Hematopoietic multipotent progenitor cell treated with erythropoietin and hydrocortisone succinate and interleukin-3 and kit ligand, for 4 days (in vitro differentiated cells): ENCODE results near the gene USP31.
A peak's percentile ranks its signal among the peaks of the same experiment; 100 is the strongest.
"Not testable (repeated sequence)": the region's sequence is repeated elsewhere in the genome, so short reads cannot be mapped to it uniquely, and the experiment has no call there.

Source experiments
- DNase-seq: peaks from one replicate; pipeline ENCODE4 v3.0.0-alpha.2; 2015

USP31 gene

DNA sequence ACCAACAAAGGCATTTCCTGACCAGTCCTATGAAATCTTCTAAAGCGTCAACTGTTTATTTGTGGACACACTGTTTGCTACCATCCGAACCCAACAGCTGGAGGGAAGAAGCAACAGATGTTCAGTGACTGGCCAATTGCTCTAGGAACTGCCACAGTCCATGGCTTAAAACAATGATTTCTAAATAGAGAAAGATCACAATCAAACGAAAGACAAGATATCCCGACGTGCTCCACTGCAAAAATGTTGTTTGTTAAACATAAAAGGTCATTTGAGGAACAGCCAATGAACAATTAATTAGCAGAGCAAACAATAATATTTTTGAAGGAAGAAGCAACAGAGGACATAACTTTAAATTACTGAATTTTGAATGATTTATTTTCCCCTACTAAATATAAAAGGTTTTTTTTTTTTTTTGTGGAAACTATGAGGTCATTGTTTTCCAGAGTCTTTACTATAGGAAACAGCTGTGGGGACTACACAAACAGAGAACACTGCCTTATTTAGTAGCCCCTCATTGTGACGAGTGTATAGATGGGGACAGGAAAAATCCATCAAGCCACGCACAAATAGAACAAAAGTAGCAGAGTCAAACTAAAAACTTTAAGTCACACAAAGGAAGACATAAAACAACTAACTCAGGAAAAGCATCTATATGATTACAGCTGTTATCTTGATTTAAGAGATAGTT lies 17.2 kb downstream of the USP31 start:
- no peak for DNase-seq

DNA sequence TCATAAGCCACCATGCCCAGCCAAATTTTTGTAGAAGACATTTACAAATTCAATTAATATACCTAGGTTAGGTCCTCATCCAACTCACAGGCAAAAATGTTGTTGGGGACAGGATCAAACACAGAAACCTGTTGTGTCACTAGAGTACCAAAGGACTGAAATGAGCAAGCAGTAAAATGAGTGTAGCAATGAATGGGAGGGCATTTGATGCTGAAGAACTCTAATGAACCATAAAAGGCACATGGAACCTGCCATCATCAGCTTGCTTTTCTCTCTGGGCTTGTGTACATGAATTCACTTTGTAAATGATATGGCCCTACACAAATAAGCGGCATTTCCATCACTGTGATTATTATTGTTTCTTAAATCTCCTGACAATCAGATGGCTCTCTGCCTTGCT lies 17.8 kb downstream of the USP31 start:
- no peak for DNase-seq

DNA sequence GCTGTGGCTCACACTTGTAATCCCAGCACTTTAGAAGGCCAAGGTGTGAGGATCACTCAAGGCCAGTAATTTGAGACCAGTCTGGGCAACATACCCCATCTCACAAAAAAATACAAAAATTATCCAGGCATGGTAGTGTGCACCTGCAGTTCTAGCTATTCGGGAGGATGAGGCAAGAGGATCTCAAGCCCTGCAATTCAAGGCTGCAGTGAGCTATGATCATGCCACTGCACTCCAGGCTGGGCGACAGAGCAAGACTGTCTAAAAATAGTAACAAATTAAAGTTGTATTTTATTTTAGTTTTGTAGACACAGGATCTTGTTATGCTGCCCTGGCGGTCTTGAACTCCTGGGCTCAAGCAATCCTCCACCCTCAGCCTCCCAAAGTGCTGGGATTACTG lies 18.2 kb downstream of the USP31 start:
- DNase-seq: no peak

DNA sequence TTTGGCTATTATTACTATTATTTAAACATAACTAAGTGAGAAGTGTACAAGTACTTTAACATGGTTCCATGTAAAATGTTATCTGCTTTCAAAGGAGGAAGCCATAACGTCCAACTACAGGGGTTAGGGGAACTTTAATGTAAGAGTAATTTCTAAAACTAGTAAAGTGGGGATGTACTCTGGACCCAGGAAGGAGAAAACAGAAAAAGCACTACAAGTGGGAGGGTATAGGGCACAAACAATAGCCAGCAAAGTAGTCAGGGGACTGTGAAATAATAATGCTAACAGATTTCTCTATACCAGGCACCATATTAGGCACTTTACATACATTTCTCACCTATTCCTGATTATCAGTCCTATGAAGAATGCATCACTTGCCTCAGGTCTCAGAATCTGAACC lies 19.6 kb downstream of the USP31 start:
- DNase-seq: no peak

DNA sequence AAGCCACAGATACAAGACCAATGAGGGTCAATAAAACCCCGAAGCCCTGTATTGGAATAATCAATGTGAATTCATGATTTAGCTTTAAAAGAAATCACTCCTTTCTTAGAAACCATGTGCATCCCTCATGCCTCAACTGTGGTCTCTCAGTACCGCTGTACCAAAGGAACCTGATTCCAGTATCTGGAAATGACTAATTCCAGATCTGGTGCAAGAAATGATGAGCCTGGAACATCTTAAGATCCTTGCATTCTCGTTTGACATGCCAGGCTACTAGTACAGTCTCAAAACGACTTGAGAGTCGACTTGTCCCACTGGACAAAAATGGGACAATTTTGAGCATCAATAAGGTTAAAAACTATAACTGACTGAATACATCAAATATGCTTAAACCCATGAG lies 21.2 kb downstream of the USP31 start:
- DNase-seq: no peak

DNA sequence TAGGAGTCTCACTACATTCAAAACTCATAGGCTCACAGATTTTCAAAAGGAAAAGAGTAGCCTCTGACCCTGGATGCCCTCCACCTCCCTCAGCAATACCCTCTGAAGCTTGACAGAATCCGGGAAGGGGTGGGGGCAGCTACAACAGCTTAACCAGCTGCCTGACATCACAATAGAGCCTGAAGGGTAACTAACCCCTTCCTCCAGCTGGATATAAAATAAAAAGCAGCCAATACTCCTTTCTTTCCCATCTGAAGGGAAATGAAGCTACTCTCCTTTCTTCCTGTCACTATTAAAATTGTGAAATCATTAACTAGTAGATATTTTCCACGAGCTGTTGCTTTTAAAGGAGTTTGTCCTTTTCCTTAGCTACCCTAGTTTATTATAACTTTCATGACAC lies 24.0 kb downstream of the USP31 start:
- DNase-seq: no peak

DNA sequence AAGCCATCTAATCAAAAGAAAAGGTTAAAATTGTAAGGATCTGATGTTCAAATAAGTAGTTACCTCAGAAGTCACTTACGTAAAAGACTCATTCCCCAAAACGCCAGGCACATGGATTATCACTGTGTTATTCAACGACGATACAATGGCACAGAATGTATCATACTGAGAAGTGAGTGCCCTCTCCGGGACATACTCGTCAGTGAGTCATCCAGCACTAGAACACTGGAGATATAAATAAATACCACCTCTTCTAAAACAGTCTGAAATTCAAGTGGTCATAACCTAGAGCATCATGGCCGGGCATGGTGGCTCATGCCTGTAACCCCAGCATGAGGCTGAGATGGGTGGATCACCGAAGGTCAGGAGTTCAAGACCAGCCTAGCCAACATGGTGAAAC lies 24.9 kb downstream of the USP31 start:
- DNase-seq: no peak

DNA sequence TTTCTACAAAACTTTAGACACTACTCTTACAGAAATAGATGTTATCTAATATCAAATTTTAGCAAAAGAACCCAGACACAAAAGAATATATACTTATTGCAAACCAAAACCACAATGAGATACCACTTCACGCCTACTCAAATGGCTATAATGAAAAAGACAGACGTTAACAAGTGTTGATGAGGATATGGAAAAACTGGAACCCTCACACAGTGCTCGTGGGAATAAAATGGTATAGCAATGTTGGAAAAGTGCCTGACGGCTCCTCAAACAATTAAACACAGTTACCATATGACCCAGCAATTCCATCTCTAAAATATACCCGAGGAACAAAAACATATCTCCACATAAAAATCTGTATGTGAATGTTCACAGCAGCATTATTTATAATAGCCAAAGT lies 27.1 kb downstream of the USP31 start:
- DNase-seq: no peak

DNA sequence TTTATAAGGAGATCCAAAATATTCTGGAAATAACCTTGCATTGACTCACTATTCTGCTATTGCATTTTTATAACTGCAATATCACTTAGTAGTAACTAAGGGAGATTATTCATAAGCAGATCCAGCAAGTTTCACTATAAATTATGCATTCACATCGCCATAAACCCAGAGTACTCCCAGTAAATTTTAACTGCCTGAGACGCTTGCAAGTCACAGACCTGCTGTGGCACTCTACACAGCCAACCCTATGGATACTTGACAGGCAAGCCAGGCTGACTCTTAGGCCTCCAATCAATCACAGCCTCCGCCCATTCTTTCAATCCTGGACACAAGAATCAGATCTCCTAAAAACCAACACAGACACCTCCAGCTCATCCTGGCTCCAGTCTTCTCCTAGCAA lies 28.2 kb downstream of the USP31 start:
- DNase-seq: no peak

DNA sequence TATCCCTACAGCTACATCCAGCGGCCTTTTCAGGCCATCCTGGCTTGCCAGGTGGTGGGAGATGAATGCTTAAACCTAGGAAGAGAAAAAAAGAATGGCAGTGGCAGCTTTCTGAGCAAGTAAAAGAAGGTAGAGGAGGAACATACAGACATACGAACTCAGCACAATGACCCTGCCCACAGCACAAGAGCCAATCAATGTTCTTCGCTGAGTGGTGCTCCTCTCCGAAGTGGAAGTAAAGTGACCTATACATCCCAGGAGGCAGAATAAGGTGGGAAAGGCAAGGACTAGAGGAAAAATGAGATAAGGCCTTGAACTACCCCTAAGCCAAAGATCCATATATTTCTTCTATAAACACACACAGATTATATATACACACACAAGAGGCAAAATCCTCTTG lies 28.7 kb downstream of the USP31 start:
- DNase-seq: no peak

DNA sequence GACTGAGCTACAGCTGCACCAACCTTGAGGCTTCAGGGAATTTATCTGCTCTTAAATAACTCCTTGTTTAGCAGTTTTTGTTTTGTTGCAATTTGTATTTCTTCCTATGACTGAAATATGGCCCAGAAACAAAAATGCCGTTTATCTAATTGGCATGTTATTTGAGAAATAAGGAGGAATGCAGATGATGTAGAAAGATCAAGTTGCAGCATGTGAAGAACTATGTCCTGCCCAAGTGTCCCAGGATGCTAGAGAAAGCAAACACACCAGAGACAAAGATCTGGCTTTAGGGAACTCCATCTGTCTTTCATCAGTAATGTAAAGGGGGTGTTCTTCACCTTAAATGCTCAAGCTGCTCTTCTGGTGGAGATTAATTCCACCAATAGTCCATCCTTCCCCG lies 29.7 kb downstream of the USP31 start:
- DNase-seq: no peak

DNA sequence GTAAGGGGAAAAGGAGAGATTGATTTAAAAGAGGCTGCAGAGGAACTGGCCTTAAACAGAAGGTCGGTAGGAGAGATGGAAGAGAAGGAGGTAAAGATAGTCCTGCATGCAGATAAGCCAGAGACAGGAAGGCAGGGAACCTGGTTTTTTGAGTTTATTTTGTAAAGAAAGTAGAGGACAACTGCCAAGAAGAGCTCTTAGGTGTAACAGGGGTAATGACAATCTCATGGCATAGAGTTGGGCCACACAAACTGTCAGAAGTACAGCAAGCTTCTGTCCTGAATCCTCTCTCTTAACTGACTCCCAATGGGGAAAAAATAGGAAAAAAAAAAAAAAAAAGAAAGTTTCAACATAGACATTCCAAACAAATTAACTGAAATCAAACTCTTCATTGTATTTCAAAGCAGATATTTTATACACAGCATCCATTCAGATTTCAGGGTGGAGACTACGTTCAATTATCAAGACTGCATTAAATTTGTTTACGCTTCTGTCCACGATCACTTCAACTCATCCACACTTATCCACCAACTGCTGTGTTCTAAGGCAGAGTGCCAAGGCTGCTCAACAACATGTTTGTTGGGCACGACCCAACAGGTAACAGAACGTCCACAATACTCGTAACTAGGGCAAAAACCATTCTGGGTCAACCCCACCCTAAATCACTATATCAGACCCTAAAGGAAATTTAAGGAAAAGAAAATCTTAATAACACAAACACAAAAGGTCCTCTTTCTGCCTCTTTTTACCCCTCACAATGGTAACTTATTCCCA lies 34.9 kb downstream of the USP31 start:
- no peak for DNase-seq

DNA sequence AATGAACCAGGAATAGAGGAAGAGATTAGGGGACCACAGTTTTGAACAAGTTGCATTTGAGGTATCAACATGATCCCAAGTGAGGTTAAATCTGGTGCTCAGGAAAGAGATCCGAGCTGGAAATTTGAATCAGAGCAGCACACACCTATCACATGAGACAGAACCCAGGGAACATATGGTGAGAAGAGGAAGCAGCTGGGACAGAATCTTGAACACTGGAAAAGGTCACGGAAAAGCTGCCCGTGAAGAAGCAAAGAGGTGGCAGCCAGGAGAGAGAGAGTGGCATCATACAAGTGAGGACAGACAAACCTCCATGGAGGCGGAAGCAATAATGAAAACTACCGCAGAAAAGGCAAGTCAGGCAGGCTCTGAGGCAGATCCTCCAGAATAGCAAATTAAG lies 36.1 kb downstream of the USP31 start:
- no peak for DNase-seq

DNA sequence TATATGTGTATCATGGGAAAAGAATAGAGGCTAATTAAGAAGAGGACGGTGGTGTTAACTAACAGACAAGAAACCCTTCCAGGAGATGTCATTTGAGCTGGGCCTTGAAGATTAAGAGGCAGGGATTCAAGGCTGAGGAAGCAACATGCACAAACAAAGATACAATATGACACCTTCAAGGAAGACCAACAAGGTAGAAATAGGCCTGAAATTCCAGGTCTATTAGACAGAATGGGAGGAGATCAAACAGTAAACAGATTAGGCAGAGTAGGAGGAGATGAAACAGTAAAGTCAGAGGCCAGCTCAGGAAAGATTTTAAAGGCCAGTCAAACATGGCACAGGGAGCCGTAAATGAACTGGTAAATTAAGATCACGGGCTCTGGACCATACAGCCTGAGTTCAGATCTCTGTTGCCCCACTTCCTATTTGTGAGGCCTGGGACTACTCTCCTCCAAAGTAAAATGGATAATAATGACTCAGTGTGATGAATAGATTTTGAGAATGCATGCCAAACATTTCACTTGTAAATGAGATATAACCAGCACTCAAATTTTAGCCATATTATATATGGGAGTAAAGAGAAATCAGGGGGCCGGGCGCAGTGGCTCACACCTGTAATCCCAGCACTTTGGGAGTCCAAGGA lies 38.9 kb downstream of the USP31 start:
- no peak for DNase-seq

DNA sequence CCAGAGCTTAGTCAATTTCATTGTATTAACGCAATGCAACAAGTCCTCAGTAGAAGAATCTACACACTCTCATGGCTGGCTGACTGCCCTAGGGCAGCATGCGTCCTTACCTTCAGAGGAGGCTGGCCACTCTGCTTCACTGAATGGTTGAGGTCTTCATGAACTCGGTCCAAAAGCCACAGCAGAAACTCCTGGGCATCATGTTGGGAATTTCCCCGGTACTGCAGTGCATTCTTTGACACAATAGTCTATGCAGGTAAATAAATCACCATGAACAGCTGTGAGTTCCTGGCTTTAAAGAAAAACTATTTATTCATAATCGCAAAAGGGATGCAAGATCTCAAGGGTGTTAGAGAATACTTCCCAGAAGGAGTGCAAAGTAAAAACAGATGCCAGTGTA lies 41.3 kb downstream of the USP31 start:
- DNase-seq: no peak

DNA sequence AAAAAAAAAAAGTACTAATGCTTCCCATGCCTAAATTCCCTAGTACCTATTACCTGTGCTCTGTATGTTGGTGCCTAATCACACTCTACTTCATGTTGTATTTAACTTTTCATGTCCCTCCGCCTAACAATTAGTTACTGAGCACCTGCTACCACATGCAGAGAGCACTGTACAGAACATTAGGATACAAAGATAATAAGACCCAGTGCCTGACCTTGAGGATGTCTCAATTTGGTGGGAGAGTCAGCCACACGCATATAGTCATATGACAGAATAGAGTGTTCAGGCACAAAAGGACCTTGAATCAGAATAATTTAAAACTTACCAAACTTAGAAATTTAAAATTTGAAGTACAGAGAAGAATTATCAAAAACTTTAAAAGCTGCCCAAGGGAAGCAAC lies 42.1 kb downstream of the USP31 start:
- no peak for DNase-seq

DNA sequence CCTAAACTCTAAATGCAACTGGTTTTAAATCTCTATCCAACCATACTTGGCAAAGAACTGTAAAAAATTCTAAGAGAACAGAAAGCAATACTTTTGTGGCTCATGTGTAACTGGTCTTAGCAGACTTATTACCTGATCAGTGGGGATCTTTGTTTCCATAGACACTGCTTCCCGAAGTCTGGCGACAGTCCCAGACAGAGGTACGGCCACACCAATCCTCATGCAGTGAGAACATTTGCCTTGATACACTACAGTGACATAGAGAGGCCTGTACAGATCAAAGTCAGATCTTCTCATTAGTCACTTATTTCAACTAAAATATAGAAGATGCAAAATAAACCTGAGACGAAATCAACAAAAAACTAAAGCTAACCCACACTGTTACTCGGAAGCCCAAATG lies 43.9 kb downstream of the USP31 start:
- no peak for DNase-seq

DNA sequence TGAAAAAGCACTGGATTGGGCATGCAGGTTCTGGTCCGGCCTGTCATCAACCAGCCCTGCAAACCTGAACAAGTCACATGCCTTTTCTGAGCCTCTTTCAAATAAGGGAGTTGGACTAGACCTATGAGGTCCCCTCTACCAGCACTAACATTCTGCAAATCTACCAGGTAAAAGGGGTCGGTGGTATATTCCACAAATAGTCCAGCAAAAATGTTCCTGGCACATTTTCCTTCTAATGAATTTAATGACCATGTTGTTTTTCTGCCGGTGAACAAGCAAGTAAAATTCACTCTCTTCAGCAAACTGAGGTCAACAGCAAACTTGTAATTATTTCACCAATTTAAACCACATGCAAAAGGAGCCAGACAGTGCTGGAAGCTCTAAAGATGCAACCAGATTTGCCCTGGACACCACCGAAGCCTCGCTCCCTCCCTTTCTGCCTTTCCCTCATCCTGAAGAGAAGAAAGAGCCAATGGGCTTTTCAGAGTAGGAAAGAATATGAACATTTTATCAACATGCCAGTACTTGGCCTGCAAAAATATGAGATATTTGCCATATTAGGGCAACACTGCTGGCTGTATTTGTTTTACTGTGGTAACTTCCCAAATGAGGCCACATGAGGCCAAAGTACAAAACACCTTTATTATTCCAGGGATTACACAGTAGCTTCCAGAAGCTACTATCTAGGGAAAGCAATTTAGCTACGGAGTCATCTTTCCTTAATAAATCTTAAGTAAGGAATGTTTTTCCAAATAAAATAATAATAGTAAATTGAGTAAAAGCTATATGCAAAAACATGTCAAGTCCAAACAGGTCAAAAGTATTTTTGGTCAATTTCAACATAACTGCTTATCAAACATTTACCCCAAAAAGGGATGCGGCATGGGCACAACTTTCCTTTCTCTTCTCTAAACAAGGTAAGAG lies 45.0 kb downstream of the USP31 start:
- no peak for DNase-seq

DNA sequence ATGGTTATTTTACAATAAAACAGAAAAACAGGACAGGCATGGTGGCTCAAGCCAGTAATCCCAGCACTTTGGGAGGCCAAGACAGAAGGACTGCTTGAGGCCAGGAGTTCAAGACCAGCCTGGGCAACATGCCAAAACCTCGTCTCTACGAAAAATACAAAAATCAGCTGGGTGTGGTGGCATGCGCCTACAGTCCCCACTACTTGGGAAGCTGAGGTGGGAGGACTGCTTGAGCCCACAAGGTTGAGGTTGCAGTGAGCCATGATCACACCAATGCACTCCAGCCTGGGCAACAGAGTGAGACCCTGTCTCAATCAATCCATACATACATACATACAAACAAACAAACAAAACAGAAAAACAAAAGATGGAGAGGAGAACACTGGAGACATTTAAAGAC lies 45.6 kb downstream of the USP31 start:
- peak; percentile 8 for DNase-seq

DNA sequence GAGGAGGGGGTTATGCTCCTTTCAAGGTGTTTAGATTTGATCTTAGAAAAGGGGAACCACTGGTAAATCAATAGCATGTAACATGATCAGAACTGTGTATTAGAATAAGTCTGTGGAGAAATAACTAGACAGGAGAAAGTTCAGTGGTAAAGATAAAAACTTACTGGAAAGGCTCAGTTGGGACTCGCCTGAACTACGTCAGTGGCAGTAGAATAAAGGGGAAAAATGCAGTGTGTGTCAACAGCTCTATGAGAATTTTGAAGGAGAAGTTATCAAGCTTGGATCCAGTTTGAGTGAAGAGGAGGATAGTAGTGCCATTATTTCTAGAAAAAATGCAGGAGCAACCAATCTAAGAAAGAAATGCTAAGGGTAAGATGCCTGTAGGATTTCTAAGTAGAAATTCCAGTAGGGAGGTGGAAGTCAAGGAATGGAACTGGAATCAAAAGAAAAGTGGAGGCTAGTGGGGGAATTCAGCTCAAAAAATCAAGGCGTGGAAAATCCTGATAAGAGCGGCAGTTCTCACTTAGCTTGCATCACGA lies 48.2 kb downstream of the USP31 start:
- DNase-seq: no peak

DNA sequence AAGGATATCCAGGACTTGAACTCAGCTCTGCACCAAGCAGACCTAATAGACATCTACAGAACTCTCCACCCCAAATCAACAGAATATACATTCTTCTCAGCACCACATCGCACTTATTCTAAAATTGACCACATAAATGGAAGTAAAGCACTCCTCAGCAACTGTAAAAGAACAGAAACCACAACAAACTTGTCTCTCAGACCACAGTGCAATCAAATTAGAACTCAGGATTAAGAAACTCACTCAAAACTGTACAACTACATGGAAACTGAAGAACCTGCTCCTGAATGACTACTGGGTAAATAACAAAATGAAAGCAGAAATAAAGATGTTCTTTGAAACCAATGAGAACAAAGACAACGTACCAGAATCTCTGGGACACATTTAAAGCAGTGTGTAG lies 52.8 kb downstream of the USP31 start:
- DNase-seq: not testable (repeated sequence)

DNA sequence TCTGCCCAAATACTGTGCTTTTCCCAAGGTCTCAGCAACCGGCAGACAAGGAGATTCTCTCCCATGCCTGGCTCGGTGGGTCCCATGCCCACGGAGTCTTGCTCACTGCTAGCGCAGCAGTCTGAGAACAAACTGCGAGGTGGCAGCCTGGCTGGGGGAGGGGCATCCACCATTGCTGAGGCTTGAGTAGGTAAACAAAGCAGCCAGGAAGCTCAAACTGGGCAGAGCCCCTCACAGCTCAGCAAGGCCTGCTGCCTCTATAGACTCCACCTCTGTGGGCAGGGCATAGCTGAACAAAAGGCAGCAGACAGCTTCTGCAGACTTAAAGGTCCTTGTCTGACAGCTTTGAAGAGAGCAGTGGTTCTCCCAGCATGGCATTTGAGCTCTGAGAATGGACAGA lies 55.1 kb downstream of the USP31 start:
- DNase-seq: not testable (repeated sequence)

DNA sequence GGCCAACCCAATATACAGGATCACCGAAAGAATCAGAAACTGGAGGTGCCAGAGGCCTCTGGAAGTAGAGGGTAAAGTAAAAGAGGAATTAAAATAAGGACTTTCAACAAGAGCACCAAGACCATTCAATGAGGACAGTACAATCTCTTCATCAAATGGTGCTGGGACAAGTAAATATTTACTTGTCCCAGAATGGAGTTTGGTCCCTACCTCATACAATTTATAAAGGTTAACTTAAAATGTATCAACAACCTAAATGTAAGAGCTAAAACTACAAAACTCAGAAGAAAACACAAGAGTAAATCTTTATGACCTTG lies 56.5 kb downstream of the USP31 start:
- DNase-seq: no peak
